SK-N-SH (cell line): ENCODE data around the gene FYN. TPM values are rescaled to one million over a fixed set of nuclear protein-coding genes. Genes with fewer than 3 reads are reported as not detected.

Experiments
- CTCF ChIA-PET: fragments of 300-600, 350-600 bp; formaldehyde crosslinking; extraction: SDS; loops from one replicate; lab custom pipeline; 2021; lab: Yijun Ruan, JAX
- POLR2A ChIA-PET: fragments of 350-600 bp; sonication (Branson Sonifier 250); formaldehyde crosslinking; extraction: SDS; loops from one replicate; lab custom pipeline; 2020; ENCODE audit warnings: antibody characterized with exemption, inconsistent platforms; lab: Yijun Ruan, JAX
- DNase-seq: peaks from one replicate; pipeline ENCODE4 v3.0.0; 2012
- H2AFZ ChIP-seq: fragments of 200-600 bp; sonication (generic); 2 replicates; pipeline ENCODE4 v1.8.1; 2016; ENCODE audit warnings: antibody characterized with exemption, mild to moderate bottlenecking, low read depth
- H3F3A ChIP-seq: fragments of 200-600 bp; sonication (generic); replicated peaks from 2 replicates; pipeline ENCODE3; 2016; ENCODE audit warnings: antibody characterized with exemption, mild to moderate bottlenecking; ENCODE audit not compliant: insufficient read depth
- H3K27ac ChIP-seq, 2 experiments: fragments of 200-500 bp in 1 of 2; fragments of 200-600 bp in 1 of 2; sonication (Bioruptor generic) in 1 of 2; sonication (generic), shearing (Covaris generic) in 1 of 2; 2 replicates each; pipeline versions ENCODE4 v1.5.1 to v1.6.1; 2014 to 2016; ENCODE audit warnings: low read depth in 2 of 2, inconsistent platforms in 1 of 2, low read length in 1 of 2, mild to moderate bottlenecking in 1 of 2, mixed read lengths in 1 of 2
- H3K27me3 ChIP-seq: fragments of 200-600 bp; sonication (generic), shearing (Covaris generic); 2 replicates; pipeline ENCODE4 v1.6.1; 2016; ENCODE audit warnings: mixed run types; ENCODE audit not compliant: insufficient read depth
- H3K36me3 ChIP-seq, 2 experiments: fragments of 200-500 bp in 1 of 2; fragments of 200-600 bp in 1 of 2; sonication (Bioruptor generic) in 1 of 2; sonication (generic) in 1 of 2; replicated peaks in 1 of 2; 2 replicates each; pipeline versions ENCODE3 to v1.5.1; 2014 to 2016; ENCODE audit warnings: low read length in 1 of 2, mild to moderate bottlenecking in 1 of 2; ENCODE audit not compliant: insufficient read depth in 2 of 2, control insufficient read depth in 1 of 2
- H3K4me1 ChIP-seq, 2 experiments: fragments of 200-500 bp in 1 of 2; fragments of 200-600 bp in 1 of 2; sonication (Bioruptor generic) in 1 of 2; sonication (generic), shearing (Covaris generic) in 1 of 2; 2 replicates each; pipeline versions ENCODE4 v1.5.1 to v1.6.1; 2014 to 2016; ENCODE audit warnings: low read depth in 1 of 2, low read length in 1 of 2, mixed run types in 1 of 2; ENCODE audit not compliant: insufficient read depth in 2 of 2, control insufficient read depth in 1 of 2
- H3K4me2 ChIP-seq: fragments of 200-600 bp; sonication (generic), shearing (Covaris generic); 2 replicates; pipeline ENCODE4 v1.6.1; 2017; ENCODE audit warnings: mixed run types
- H3K4me3 ChIP-seq, 2 experiments: fragments of 200-500 bp in 1 of 2; fragments of 200-600 bp in 1 of 2; sonication (Bioruptor generic) in 1 of 2; sonication (generic), shearing (Covaris generic) in 1 of 2; 2 replicates each; pipeline versions ENCODE4 v1.5.1 to v1.8.1; 2014 to 2016; ENCODE audit warnings: low read depth in 2 of 2, inconsistent platforms in 1 of 2, low read length in 1 of 2, mild to moderate bottlenecking in 1 of 2, mixed read lengths in 1 of 2, moderate library complexity in 1 of 2
- H3K79me2 ChIP-seq: fragments of 200-600 bp; sonication (generic); 2 replicates; pipeline ENCODE4 v1.8.1; 2017; ENCODE audit warnings: mild to moderate bottlenecking; ENCODE audit not compliant: insufficient read depth
- H3K9ac ChIP-seq: fragments of 200-600 bp; sonication (generic); 2 replicates; pipeline ENCODE4 v1.6.1; 2017; ENCODE audit warnings: mixed run types
- H3K9me2 ChIP-seq: fragments of 200-600 bp; sonication (generic); 2 replicates; pipeline ENCODE4 v1.6.1; 2017; ENCODE audit warnings: mixed run types
- H3K9me3 ChIP-seq: fragments of 200-600 bp; sonication (generic); 2 replicates; pipeline ENCODE4 v1.6.1; 2017; ENCODE audit warnings: mixed run types, mild to moderate bottlenecking, moderate library complexity
- H4K20me1 ChIP-seq: fragments of 200-600 bp; sonication (generic); 2 replicates; pipeline ENCODE4 v1.6.1; 2017; ENCODE audit warnings: mild to moderate bottlenecking, mixed run types; ENCODE audit not compliant: insufficient read depth
- CHD2 ChIP-seq: fragments of 150-350 bp; IDR thresholded peaks from 2 replicates; pipeline ENCODE4 v1.6.1; 2018; ENCODE audit warnings: low read length; ENCODE audit not compliant: partially characterized antibody
- ELF1 ChIP-seq: IDR thresholded peaks from 2 replicates; pipeline ENCODE4 v1.4.0; 2012
- EP300 ChIP-seq, 2 experiments: IDR thresholded peaks; 2 replicates each; pipeline versions ENCODE4 v1.4.0 to v1.6.1; 2012; ENCODE audit warnings: borderline replicate concordance in 1 of 2, low read depth in 1 of 2, low read length in 1 of 2
- FOXJ3 ChIP-seq: sonication (generic); formaldehyde crosslinking; IDR thresholded peaks from 2 replicates; pipeline ENCODE4 v1.5.1; 2020; ENCODE audit warnings: mild to moderate bottlenecking, missing genetic modification reagents
- GATA2 ChIP-seq: sonication (generic); formaldehyde crosslinking; IDR thresholded peaks from 2 replicates; pipeline ENCODE4 v1.5.0; 2020; ENCODE audit warnings: mild to moderate bottlenecking, missing genetic modification reagents
- JUND ChIP-seq: IDR thresholded peaks from 2 replicates; pipeline ENCODE4 v1.4.0; 2012
- MEF2A ChIP-seq: IDR thresholded peaks from 2 replicates; pipeline ENCODE4 v1.4.0; 2012; ENCODE audit warnings: low read depth, borderline replicate concordance
- MXI1 ChIP-seq: IDR thresholded peaks from 2 replicates; pipeline ENCODE4 v1.6.1; 2012; ENCODE audit warnings: mild to moderate bottlenecking, low read depth, low read length, improper control_type of control experiment
- NFIC ChIP-seq: IDR thresholded peaks from 2 replicates; pipeline ENCODE4 v1.4.0; 2012; ENCODE audit warnings: borderline replicate concordance
- NRF1 ChIP-seq: IDR thresholded peaks from 2 replicates; pipeline ENCODE4 v1.6.1; 2012; ENCODE audit warnings: low read depth, mild to moderate bottlenecking, low read length
- RAD21 ChIP-seq: IDR thresholded peaks from 2 replicates; pipeline ENCODE4 v1.6.1; 2012; ENCODE audit warnings: mild to moderate bottlenecking, low read length
- RCOR1 ChIP-seq: fragments of 150-350 bp; IDR thresholded peaks from 2 replicates; pipeline ENCODE4 v1.6.1; 2017; ENCODE audit warnings: antibody characterized with exemption, low read length
- SMC3 ChIP-seq: IDR thresholded peaks from 2 replicates; pipeline ENCODE4 v1.6.1; 2012; ENCODE audit warnings: low read depth, low read length, improper control_type of control experiment
- TAF1 ChIP-seq: IDR thresholded peaks from 2 replicates; pipeline ENCODE4 v1.6.1; 2012; ENCODE audit warnings: low read depth, mild to moderate bottlenecking, low read length, moderate library complexity, borderline replicate concordance
- TCF12 ChIP-seq: IDR thresholded peaks from 2 replicates; pipeline ENCODE4 v1.4.0; 2012
- TEAD4 ChIP-seq: IDR thresholded peaks from 2 replicates; pipeline ENCODE4 v1.4.0; 2012; ENCODE audit warnings: mild to moderate bottlenecking, borderline replicate concordance; ENCODE audit not compliant: insufficient read depth
- YY1 ChIP-seq: IDR thresholded peaks from 2 replicates; pipeline ENCODE4 v1.4.0; 2012; ENCODE audit warnings: low read depth, mild to moderate bottlenecking
- WGBS: methylation state at CpG from one replicate; pipeline ENCODE4 v1.1.6; 2017; ENCODE audit warnings: low lambda C conversion rate; 5-methylcytosine and 5-hydroxymethylcytosine counted together
- polyA plus RNA-seq, 3 experiments: library from polyadenylated mRNA; depleted of rRNA; stranded (reverse); fragments of >200 nt; gene quantifications; 2 replicates each; pipeline ENCODE4 v1.2.3, GENCODE V29; 2012
- TF ChIP-seq, protein P1 (sequence below): fragments of 200-600 bp; sonication (generic); IDR thresholded peaks from 2 replicates; pipeline ENCODE4 v1.6.1; 2017; ENCODE audit warnings: antibody characterized with exemption, mild to moderate bottlenecking, moderate library complexity
- TF ChIP-seq, protein P2 (sequence below): IDR thresholded peaks from 2 replicates; pipeline ENCODE4 v1.4.0; 2012; ENCODE audit warnings: low read depth, borderline replicate concordance
- TF ChIP-seq, protein P3 (sequence below): fragments of 150-350 bp; IDR thresholded peaks from 2 replicates; pipeline ENCODE4 v1.6.1; 2017; ENCODE audit warnings: antibody characterized with exemption, low read length, low read depth, borderline replicate concordance

FYN gene
- polyA plus RNA-seq, 1 of the 3 experiments (the other 2 are of a cell fraction), result 31.0 TPM

DNA sequence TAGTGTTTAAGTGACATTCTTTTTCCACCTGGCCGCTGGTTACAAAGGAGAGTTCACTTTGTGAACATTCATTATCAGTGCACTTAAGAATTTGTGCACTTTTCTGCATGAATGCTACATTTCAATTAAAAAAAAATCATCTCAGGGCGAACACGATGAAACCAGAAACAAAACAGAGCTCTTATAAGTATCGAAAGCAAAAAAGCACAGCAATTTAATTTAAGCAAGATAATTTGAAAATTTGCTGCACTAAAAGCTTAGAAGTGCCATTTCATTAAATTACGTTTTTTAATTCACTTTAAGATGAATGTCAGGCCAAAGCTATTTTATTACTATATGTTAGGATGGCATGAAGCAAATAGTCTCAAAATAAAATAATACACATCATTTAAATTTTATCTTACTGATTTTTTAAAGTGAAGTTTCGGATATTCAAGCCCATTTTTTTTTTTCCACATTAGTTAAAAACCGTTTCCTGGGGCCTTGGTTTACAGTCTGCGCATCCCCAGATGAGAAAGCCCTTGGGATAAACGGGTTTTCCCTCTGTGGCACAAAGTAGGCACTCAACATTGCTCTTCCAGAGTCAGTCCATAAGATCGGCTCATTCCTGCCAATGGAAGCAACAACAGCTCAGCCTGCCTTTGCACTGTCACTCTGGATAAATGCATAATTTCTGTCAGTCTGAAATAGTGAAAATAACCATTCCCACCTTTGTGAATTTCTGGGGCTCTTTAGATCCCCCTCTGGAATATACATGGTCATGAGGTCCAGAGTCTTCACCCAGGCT is 80.1 kb downstream of the FYN start:
- Histone ChIP-seq H3K36me3 (no peaks in the 10 kb centered on the region), H3K79me2 (peaks cover 26% of the 10 kb centered on the region), H4K20me1 (no peaks in the 10 kb centered on the region)
- TF ChIP-seq SMC3 (no peak), CHD2 (peak; percentile 51), MXI1 (peak; percentile 34; the same call in 1 of the 2 replicates), RAD21 (no peak; the same call in 1 of the 2 replicates), ELF1 (no peak), NRF1 (no peak), RCOR1 (peak; percentile 73; the same call in 1 of the 2 replicates), TAF1 (no peak), JUND (no peak), MEF2A (no peak), NFIC (no peak), GATA2 (CRISPR knock-in tag) (peak; percentile 59), EP300 (IDR thresholded peaks at IDR 0.05; ENCODE audit: borderline replicate concordance in 1 of 2, low read depth in 1 of 2, low read length in 1 of 2) (peak in 1 of 2 experiments; percentile 89; a peak in 2 of 4 replicates), YY1 (no peak), TEAD4 (0 out of 2 replicates have a peak, but pooled peaks have one; percentile 24), TCF12 (no peak), FOXJ3 (CRISPR knock-in tag) (no peak)
- TF ChIP-seq, protein P1, sequence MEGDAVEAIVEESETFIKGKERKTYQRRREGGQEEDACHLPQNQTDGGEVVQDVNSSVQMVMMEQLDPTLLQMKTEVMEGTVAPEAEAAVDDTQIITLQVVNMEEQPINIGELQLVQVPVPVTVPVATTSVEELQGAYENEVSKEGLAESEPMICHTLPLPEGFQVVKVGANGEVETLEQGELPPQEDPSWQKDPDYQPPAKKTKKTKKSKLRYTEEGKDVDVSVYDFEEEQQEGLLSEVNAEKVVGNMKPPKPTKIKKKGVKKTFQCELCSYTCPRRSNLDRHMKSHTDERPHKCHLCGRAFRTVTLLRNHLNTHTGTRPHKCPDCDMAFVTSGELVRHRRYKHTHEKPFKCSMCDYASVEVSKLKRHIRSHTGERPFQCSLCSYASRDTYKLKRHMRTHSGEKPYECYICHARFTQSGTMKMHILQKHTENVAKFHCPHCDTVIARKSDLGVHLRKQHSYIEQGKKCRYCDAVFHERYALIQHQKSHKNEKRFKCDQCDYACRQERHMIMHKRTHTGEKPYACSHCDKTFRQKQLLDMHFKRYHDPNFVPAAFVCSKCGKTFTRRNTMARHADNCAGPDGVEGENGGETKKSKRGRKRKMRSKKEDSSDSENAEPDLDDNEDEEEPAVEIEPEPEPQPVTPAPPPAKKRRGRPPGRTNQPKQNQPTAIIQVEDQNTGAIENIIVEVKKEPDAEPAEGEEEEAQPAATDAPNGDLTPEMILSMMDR, result no peak
- TF ChIP-seq, protein P2, sequence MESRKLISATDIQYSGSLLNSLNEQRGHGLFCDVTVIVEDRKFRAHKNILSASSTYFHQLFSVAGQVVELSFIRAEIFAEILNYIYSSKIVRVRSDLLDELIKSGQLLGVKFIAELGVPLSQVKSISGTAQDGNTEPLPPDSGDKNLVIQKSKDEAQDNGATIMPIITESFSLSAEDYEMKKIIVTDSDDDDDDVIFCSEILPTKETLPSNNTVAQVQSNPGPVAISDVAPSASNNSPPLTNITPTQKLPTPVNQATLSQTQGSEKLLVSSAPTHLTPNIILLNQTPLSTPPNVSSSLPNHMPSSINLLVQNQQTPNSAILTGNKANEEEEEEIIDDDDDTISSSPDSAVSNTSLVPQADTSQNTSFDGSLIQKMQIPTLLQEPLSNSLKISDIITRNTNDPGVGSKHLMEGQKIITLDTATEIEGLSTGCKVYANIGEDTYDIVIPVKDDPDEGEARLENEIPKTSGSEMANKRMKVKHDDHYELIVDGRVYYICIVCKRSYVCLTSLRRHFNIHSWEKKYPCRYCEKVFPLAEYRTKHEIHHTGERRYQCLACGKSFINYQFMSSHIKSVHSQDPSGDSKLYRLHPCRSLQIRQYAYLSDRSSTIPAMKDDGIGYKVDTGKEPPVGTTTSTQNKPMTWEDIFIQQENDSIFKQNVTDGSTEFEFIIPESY, result no peak
- TF ChIP-seq, protein P3, sequence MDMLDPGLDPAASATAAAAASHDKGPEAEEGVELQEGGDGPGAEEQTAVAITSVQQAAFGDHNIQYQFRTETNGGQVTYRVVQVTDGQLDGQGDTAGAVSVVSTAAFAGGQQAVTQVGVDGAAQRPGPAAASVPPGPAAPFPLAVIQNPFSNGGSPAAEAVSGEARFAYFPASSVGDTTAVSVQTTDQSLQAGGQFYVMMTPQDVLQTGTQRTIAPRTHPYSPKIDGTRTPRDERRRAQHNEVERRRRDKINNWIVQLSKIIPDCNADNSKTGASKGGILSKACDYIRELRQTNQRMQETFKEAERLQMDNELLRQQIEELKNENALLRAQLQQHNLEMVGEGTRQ, result no peak
- TF ChIP-seq, all 33 proteins: peak for 6
- POLR2A ChIA-PET, result interaction anchor here (0.6 to 0.7 kb wide), 3 partner anchors 11 to 109 kb away, joined by 3 to 4 read pairs (median 3); no protein-coding TSS in a partner anchor
- Histone ChIP-seq H3K27me3 (no peaks in the 10 kb centered on the region), H3K4me3 (no peak overlapping the region), H3K27ac (peak overlapping the region in 1 of 2 experiments; percentile 92; a peak in 2 of 4 replicates), H3K4me1 (peaks cover under 1 to 49% of the 10 kb centered on the region in 2 experiments; a peak in 3 of 4 replicates), H3K9me2 (no peaks in the 10 kb centered on the region), H3K4me2 (no peak overlapping the region), H3F3A (no peaks in the 10 kb centered on the region), H3K9ac (no peak overlapping the region), H3K9me3 (no peaks in the 10 kb centered on the region), H2AFZ (no peak overlapping the region)
- CTCF ChIA-PET, result interaction anchor here (0.8 to 1.3 kb wide), 7 partner anchors 11 to 534 kb away, joined by 3 to 4 read pairs (median 3); partner anchors contain the start of gene FYN
- WGBS, result 64% methylated on average over 10 of the region's 10 CpGs
- no peak for DNase-seq
